Neural cell (in vitro differentiated cells): ENCODE data around the gene OLFM1. TPM values are rescaled to one million over a fixed set of nuclear protein-coding genes. Genes with fewer than 3 reads are reported as not detected.

Source experiments
- H2AFZ ChIP-seq: fragments of 200-600, 300-800 bp; sonication (generic), shearing (Covaris generic); 2 replicates; pipeline ENCODE4 v1.6.0; 2014; ENCODE audit warnings: low read depth, mild to moderate bottlenecking, antibody characterized with exemption, low read length, moderate library complexity
- H3F3A ChIP-seq: fragments of 200-600 bp; shearing (Covaris generic); 2 replicates; pipeline ENCODE4 v1.6.1; 2016; ENCODE audit warnings: mild to moderate bottlenecking, moderate library complexity, mixed read lengths, antibody characterized with exemption, low read length; ENCODE audit not compliant: insufficient read depth, poor library complexity, severe bottlenecking
- H3K27ac ChIP-seq: fragments of 200-600, 300-800 bp; sonication (generic), shearing (Covaris generic); 2 replicates; pipeline ENCODE4 v1.5.1; 2014; ENCODE audit warnings: mild to moderate bottlenecking, low read length, moderate library complexity
- H3K27me3 ChIP-seq: fragments of 300-800, 200-600 bp; sonication (generic), shearing (Covaris generic); 2 replicates; pipeline ENCODE4 v1.6.0; 2014; ENCODE audit warnings: mild to moderate bottlenecking, low read depth, low read length, moderate library complexity; ENCODE audit not compliant: insufficient read depth
- H3K36me3 ChIP-seq: fragments of 300-800, 200-600 bp; sonication (generic), shearing (Covaris generic); 2 replicates; pipeline ENCODE4 v1.5.1; 2014; ENCODE audit warnings: mild to moderate bottlenecking, antibody characterized with exemption, low read length, moderate library complexity; ENCODE audit not compliant: insufficient read depth
- H3K4me2 ChIP-seq: fragments of 300-800, 200-600 bp; sonication (generic), shearing (Covaris generic); 2 replicates; pipeline ENCODE4 v1.6.0; 2014; ENCODE audit warnings: mild to moderate bottlenecking, low read length
- H3K4me3 ChIP-seq: fragments of 300-800, 200-600 bp; sonication (generic), shearing (Covaris generic); 2 replicates; pipeline ENCODE4 v1.5.1; 2014; ENCODE audit warnings: mild to moderate bottlenecking, low read length, moderate library complexity
- H3K79me2 ChIP-seq: fragments of 200-600 bp; shearing (Covaris generic); replicated peaks from 2 replicates; pipeline ENCODE4 v1.6.0; 2014; ENCODE audit warnings: mild to moderate bottlenecking, low read length, moderate library complexity; ENCODE audit not compliant: insufficient read depth
- H3K9ac ChIP-seq: fragments of 300-800, 200-600 bp; sonication (generic), shearing (Covaris generic); 2 replicates; pipeline ENCODE4 v1.6.1; 2016; ENCODE audit warnings: mild to moderate bottlenecking, low read length, mixed read lengths
- H3K9me2 ChIP-seq: fragments of 200-600 bp; shearing (Covaris generic); 2 replicates; pipeline ENCODE4 v1.6.1; 2016; ENCODE audit warnings: mild to moderate bottlenecking, low read length, mixed read lengths; ENCODE audit not compliant: insufficient read depth
- H3K9me3 ChIP-seq: fragments of 200-600, 300-800 bp; sonication (generic), shearing (Covaris generic); 2 replicates; pipeline ENCODE4 v1.6.1; 2016; ENCODE audit warnings: mild to moderate bottlenecking, mixed run types, low read length, moderate library complexity, mixed read lengths
- H4K20me1 ChIP-seq: fragments of 200-600 bp; shearing (Covaris generic); 2 replicates; pipeline ENCODE4 v1.6.1; 2016; ENCODE audit warnings: mild to moderate bottlenecking, mixed run types; ENCODE audit not compliant: insufficient read depth
- EP300 ChIP-seq: fragments of 450-650 bp; conservative IDR thresholded peaks from 2 replicates; pipeline ENCODE4 v1.6.1; 2014; ENCODE audit warnings: antibody characterized with exemption, mild to moderate bottlenecking, moderate library complexity; ENCODE audit not compliant: poor library complexity, severe bottlenecking
- EZH2 ChIP-seq: fragments of 200-600, 300-800 bp; shearing (Covaris generic), sonication (generic); IDR thresholded peaks from 2 replicates; pipeline ENCODE4 v1.6.1; 2014; ENCODE audit warnings: antibody characterized with exemption, low read length, borderline replicate concordance, mild to moderate bottlenecking; ENCODE audit not compliant: insufficient read depth, poor library complexity, severe bottlenecking
- MXI1 ChIP-seq: fragments of 450-650 bp; conservative IDR thresholded peaks from 2 replicates; pipeline ENCODE4 v1.6.1; 2014; ENCODE audit warnings: antibody characterized with exemption, mild to moderate bottlenecking; ENCODE audit not compliant: poor library complexity, severe bottlenecking
- POLR2AphosphoS5 ChIP-seq: IDR thresholded peaks from 2 replicates; pipeline ENCODE4 v1.6.1; 2012
- RAD21 ChIP-seq: fragments of 450-650 bp; conservative IDR thresholded peaks from 2 replicates; pipeline ENCODE4 v1.6.1; 2014; ENCODE audit warnings: antibody characterized with exemption, mild to moderate bottlenecking, moderate library complexity
- SMC3 ChIP-seq: fragments of 450-650 bp; conservative IDR thresholded peaks from 2 replicates; pipeline ENCODE4 v1.6.1; 2014; ENCODE audit warnings: antibody characterized with exemption, mild to moderate bottlenecking, moderate library complexity; ENCODE audit not compliant: poor library complexity
- TAF1 ChIP-seq: IDR thresholded peaks from 2 replicates; pipeline ENCODE4 v1.6.1; 2012; ENCODE audit warnings: low read depth
- polyA plus RNA-seq: library from polyadenylated mRNA; depleted of rRNA; stranded (reverse); fragments of >200 nt; gene quantifications from 2 replicates; pipeline ENCODE4 v1.2.3, GENCODE V29; 2014
- TF ChIP-seq, protein P1 (sequence below): IDR thresholded peaks from 2 replicates; pipeline ENCODE4 v1.6.1; 2012; ENCODE audit warnings: borderline replicate concordance
- TF ChIP-seq, protein P2 (sequence below): fragments of 450-650 bp; IDR thresholded peaks from 2 replicates; pipeline ENCODE4 v1.5.1; 2014; ENCODE audit warnings: antibody characterized with exemption, mild to moderate bottlenecking, moderate library complexity; ENCODE audit not compliant: poor library complexity, severe bottlenecking

Gene OLFM1
- polyA plus RNA-seq, 1 donor from 2014 or later, result 102 TPM

DNA sequence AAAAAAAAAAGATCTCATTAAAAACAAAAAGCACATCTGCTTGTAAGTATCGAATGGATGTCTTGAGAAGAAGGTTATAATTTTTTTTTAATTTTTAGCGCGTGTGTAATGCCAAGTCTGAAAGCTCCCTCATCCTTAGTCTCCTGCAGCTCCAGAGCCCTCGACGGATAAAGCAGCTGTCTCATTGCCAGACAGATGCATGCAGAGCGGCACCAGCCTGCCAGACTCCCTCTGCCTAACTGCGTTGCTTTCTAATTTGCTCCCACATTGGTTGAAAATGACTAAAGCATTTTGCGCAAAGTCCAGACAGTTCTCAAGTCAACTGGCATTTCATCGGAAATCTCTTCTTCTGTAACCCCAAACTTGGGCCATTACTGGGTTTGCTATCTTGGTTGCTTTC is 29.4 kb downstream of the OLFM1 start:
- Histone ChIP-seq H3K4me2 (no peak overlapping the region), H3F3A (no peaks in the 10 kb centered on the region), H3K4me3 (no peak overlapping the region), H4K20me1 (no peaks in the 10 kb centered on the region), H3K27ac (no peak overlapping the region), H3K9me2 (no peaks in the 10 kb centered on the region), H2AFZ (no peak overlapping the region), H3K9me3 (peaks cover 4% of the 10 kb centered on the region), H3K9ac (no peak overlapping the region), H3K79me2 (no peaks in the 10 kb centered on the region), H3K36me3 (peaks cover 8% of the 10 kb centered on the region), H3K27me3 (no peaks in the 10 kb centered on the region)
- TF ChIP-seq, protein P1, sequence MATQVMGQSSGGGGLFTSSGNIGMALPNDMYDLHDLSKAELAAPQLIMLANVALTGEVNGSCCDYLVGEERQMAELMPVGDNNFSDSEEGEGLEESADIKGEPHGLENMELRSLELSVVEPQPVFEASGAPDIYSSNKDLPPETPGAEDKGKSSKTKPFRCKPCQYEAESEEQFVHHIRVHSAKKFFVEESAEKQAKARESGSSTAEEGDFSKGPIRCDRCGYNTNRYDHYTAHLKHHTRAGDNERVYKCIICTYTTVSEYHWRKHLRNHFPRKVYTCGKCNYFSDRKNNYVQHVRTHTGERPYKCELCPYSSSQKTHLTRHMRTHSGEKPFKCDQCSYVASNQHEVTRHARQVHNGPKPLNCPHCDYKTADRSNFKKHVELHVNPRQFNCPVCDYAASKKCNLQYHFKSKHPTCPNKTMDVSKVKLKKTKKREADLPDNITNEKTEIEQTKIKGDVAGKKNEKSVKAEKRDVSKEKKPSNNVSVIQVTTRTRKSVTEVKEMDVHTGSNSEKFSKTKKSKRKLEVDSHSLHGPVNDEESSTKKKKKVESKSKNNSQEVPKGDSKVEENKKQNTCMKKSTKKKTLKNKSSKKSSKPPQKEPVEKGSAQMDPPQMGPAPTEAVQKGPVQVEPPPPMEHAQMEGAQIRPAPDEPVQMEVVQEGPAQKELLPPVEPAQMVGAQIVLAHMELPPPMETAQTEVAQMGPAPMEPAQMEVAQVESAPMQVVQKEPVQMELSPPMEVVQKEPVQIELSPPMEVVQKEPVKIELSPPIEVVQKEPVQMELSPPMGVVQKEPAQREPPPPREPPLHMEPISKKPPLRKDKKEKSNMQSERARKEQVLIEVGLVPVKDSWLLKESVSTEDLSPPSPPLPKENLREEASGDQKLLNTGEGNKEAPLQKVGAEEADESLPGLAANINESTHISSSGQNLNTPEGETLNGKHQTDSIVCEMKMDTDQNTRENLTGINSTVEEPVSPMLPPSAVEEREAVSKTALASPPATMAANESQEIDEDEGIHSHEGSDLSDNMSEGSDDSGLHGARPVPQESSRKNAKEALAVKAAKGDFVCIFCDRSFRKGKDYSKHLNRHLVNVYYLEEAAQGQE, result no peak
- TF ChIP-seq MXI1 (no peak), SMC3 (no peak), TAF1 (no peak), POLR2AphosphoS5 (no peak), EP300 (no peak)
- TF ChIP-seq, protein P2, sequence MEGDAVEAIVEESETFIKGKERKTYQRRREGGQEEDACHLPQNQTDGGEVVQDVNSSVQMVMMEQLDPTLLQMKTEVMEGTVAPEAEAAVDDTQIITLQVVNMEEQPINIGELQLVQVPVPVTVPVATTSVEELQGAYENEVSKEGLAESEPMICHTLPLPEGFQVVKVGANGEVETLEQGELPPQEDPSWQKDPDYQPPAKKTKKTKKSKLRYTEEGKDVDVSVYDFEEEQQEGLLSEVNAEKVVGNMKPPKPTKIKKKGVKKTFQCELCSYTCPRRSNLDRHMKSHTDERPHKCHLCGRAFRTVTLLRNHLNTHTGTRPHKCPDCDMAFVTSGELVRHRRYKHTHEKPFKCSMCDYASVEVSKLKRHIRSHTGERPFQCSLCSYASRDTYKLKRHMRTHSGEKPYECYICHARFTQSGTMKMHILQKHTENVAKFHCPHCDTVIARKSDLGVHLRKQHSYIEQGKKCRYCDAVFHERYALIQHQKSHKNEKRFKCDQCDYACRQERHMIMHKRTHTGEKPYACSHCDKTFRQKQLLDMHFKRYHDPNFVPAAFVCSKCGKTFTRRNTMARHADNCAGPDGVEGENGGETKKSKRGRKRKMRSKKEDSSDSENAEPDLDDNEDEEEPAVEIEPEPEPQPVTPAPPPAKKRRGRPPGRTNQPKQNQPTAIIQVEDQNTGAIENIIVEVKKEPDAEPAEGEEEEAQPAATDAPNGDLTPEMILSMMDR, result no peak

DNA sequence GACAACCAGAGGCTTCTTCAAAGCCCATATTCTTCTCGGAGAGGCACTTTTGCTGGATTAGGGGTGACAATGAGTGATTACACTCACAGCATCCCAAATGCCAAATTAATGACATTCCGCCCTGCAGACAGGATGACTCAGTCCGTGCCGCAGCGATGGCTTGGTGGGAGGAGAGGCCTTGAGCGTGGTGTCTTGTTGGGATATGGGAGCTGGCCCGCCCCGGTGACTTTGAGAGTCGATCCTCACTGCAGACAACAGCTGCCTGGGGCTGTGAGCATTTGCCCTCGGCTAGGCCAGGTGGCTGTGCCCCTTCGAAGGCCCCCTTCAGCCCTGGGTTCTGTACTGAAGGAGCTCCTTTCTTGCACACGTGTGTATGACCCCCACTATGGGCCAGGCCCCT is 29.8 kb downstream of the OLFM1 start:
- Histone ChIP-seq H3F3A (no peaks in the 10 kb centered on the region), H3K4me3 (no peak overlapping the region), H3K9ac (no peak overlapping the region), H3K9me3 (peaks cover 4% of the 10 kb centered on the region), H4K20me1 (no peaks in the 10 kb centered on the region), H3K9me2 (no peaks in the 10 kb centered on the region), H2AFZ (no peak overlapping the region), H3K36me3 (peaks cover 8% of the 10 kb centered on the region), H3K4me2 (no peak overlapping the region), H3K79me2 (no peaks in the 10 kb centered on the region), H3K27ac (no peak overlapping the region), H3K27me3 (no peaks in the 10 kb centered on the region)
- TF ChIP-seq RAD21 (no peak), POLR2AphosphoS5 (no peak), SMC3 (no peak), EP300 (no peak), TAF1 (no peak), EZH2 (no peak), MXI1 (no peak)
- TF ChIP-seq, protein P2, result no peak
- TF ChIP-seq, protein P1, result no peak
